IPS DF 6.9 (cell line): ENCODE results near the gene CDCA5.

ENCODE experiments used
- DNase-seq: peaks from one replicate; pipeline ENCODE4 v3.0.0-alpha.2; 2013; ENCODE audit warnings: low read depth, low spot score
- H3K27ac ChIP-seq: one replicate; pipeline ENCODE4 v1.5.1; 2013; ENCODE audit warnings: low read length, control low read depth
- H3K27me3 ChIP-seq: 2 replicates; pipeline ENCODE4 v1.6.1; 2013; ENCODE audit warnings: mild to moderate bottlenecking, low read length; ENCODE audit not compliant: control insufficient read depth, insufficient read depth
- H3K36me3 ChIP-seq: 2 replicates; pipeline ENCODE4 v1.6.1; 2013; ENCODE audit warnings: low read length; ENCODE audit not compliant: control insufficient read depth, insufficient read depth
- H3K4me1 ChIP-seq: 2 replicates; pipeline ENCODE4 v1.6.1; 2013; ENCODE audit warnings: low read length; ENCODE audit not compliant: control insufficient read depth, insufficient read depth
- H3K4me3 ChIP-seq: 2 replicates; pipeline ENCODE4 v1.5.1; 2013; ENCODE audit warnings: mild to moderate bottlenecking, low read length
- H3K9me3 ChIP-seq: 2 replicates; pipeline ENCODE4 v1.6.1; 2013; ENCODE audit warnings: low read length, inconsistent platforms; ENCODE audit not compliant: control insufficient read depth, insufficient read depth
- WGBS: extraction: QIAGEN DNeasy Blood & Tissue Kit; methylation state at CpG from one replicate; pipeline ENCODE4 v1.1.7; 2013; ENCODE audit warnings: mixed read lengths, missing lambda C conversion rate; ENCODE audit not compliant: insufficient read length, insufficient coverage; 5-methylcytosine and 5-hydroxymethylcytosine counted together

Gene CDCA5

DNA sequence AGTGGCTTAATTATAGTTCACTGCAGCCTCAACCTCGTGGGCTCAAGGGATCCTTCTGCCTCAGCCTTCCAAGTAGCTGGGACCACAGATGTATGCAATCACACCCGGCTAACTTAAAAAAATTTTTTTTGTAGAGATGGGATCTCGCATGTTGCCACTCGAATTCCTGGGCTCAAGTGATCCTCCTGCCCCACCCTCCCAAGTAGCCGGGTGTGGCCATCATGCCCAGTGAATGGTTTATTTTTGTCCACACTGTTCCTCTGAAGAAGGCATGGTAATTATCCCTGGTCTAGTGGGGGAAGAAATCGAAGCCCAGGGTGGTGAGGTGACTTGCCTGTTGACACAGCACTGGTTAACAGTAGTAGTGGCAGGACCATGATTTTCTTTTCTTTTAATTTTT lies 40.9 kb downstream of the CDCA5 start:
- no peak overlapping the region for H3K4me3 ChIP-seq
- H3K9me3 ChIP-seq, result no peaks in the 10 kb centered on the region
- no peaks in the 10 kb centered on the region; the same call in 1 of the 2 replicates for H3K27me3 ChIP-seq
- no peak overlapping the region for H3K27ac ChIP-seq
- WGBS, result no CpG with 5 or more reads among the region's 6 CpGs
- H3K4me1 ChIP-seq, result no peaks in the 10 kb centered on the region
- H3K36me3 ChIP-seq, result peaks cover 20% of the 10 kb centered on the region
- DNase-seq, result no peak

DNA sequence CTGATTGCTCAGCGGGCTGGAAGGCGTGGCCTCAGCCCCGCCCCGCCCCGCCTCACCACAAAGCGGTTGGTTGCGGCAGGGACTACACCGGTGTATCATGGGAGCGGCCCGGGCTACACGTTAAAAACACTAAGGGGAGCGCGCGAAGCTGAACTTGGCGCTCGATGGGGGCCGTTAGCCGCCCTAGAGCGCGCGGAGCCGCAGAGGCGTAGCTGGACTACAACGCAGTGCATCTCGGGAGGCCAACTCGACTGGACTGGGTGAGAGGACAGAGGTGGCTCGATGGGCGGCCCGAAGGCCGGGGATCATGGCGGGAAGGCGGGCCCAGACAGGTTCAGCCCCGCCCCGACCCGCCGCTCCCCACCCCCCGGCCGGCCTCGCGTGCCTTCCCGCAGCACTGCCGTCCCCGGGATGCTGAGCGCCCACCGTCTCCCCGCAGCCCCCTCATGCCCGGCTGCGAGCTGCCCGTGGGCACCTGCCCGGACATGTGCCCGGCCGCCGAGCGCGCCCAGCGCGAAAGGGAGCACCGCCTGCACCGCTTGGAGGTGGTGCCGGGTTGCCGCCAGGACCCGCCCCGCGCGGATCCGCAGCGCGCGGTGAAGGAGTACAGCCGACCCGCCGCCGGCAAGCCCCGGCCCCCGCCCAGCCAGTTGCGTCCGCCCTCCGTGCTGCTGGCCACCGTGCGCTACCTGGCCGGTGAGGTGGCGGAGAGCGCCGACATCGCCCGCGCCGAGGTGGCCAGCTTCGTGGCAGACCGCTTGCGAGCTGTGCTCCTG lies 42.8 kb downstream of the CDCA5 start, which contains the start of gene SAC3D1:
Gene SAC3D1, plus strand, starts transcription at position 364 of the 776 bp plus-strand sequence. Its CDS starts 83 bp downstream, at position 447.
- peak within 1 kb of the TSS; percentile 87 for H3K4me3 ChIP-seq
- no peaks in the 10 kb centered on the region for H3K4me1 ChIP-seq
- H3K36me3 ChIP-seq, result peaks cover 17% of the 10 kb centered on the region
- no peaks in the 10 kb centered on the region; the same call in 1 of the 2 replicates for H3K27me3 ChIP-seq
- no CpG with 5 or more reads among the region's 91 CpGs for WGBS
- peak; percentile 73 for DNase-seq
- no peak within 1 kb of the TSS for H3K27ac ChIP-seq
- no peaks in the 10 kb centered on the region for H3K9me3 ChIP-seq

DNA sequence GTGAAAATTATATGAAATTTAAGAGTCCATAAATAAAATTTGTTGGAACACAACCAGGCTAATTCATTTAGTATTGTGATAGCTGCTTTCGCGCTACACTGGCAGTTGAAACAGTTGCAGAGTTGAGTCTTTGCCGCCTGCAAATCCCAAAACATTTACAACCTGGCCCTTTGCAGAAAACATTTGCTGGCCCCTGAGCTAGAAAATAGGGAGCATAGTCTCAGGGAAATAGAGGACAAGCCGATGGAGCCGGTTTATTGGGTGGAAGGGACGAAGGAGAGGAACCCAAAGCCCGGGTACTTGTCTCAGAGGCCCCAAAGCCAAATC lies 43.4 kb downstream of the CDCA5 start:
- H3K4me1 ChIP-seq, result no peaks in the 10 kb centered on the region
- no peak for DNase-seq
- no peak overlapping the region for H3K27ac ChIP-seq
- WGBS, result no CpG with 5 or more reads among the region's 7 CpGs
- no peaks in the 10 kb centered on the region; the same call in 1 of the 2 replicates for H3K27me3 ChIP-seq
- H3K4me3 ChIP-seq, result peak overlapping the region; percentile 87; the same call in 1 of the 2 replicates
- H3K9me3 ChIP-seq, result no peaks in the 10 kb centered on the region
- H3K36me3 ChIP-seq, result peaks cover 15% of the 10 kb centered on the region

DNA sequence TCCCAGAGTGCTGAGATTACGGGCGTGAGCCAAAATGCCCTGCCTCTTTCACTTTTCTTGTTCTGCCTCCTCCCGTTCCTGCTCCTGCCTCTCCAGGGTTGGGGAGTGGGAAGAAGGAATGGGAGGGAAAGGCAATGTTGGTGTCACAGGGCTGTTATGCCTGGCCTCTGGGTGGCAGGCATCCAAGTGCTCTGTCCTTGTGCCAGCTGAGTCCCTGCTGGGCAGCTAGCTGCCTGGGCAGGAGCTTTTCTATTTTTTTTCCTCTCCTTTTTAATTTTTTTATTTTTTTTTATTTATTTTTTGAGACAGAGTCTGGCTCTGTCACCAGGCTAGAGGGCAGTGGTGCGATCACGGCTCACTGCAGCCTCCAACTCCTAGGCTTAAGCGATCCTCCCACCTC lies 46.9 kb downstream of the CDCA5 start:
- no peak overlapping the region for H3K4me3 ChIP-seq
- H3K9me3 ChIP-seq, result no peaks in the 10 kb centered on the region
- H3K4me1 ChIP-seq, result no peaks in the 10 kb centered on the region
- no peak for DNase-seq
- H3K27me3 ChIP-seq, result no peaks in the 10 kb centered on the region
- no peak overlapping the region for H3K27ac ChIP-seq
- WGBS, result no CpG with 5 or more reads among the region's 6 CpGs
- H3K36me3 ChIP-seq, result peaks cover 2% of the 10 kb centered on the region; the same call in 1 of the 2 replicates

DNA sequence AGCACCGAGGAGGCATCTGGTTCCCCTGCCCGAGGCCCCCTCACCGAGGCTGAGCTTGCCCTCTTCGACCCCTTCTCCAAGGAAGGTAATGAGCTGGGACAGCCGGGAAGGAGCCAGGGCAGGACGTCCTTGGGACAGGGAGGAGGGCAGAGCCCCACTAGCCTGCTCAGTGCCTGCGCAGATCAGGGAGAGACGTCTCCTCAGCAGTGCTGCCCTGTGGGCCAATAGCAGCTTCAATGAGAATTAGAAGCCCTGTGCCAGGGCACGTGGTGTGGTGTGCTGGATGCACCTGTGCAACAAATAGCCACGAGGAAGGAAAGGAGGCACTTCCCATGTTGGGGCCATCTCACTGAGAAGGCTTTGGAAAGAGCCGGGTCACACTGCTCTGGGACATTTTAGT lies 48.3 kb downstream of the CDCA5 start:
- H3K27ac ChIP-seq, result no peak overlapping the region
- H3K36me3 ChIP-seq, result peaks cover 2% of the 10 kb centered on the region; the same call in 1 of the 2 replicates
- no peaks in the 10 kb centered on the region for H3K4me1 ChIP-seq
- DNase-seq, result no peak
- no CpG with 5 or more reads among the region's 11 CpGs for WGBS
- H3K4me3 ChIP-seq, result no peak overlapping the region
- no peaks in the 10 kb centered on the region for H3K27me3 ChIP-seq
- H3K9me3 ChIP-seq, result no peaks in the 10 kb centered on the region

DNA sequence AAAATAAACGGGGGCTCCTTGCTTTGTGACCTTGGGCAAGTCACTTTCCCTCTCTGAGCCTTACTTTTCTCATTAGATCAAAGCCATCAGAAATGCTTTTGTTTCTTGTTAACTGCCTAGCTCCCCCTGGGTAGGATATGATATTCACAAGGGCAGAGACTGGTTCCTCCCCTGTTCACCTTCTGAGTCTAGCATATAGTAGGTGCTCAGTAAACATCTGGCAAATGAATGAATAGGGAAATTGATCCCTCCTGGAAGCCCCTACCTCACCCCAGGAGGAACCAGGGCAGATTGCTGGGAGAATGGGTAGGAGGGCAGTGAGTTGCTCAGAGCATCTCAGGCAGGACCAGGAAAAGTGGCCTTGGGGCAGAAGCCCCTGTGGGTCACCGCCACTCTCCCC lies 49.4 kb downstream of the CDCA5 start:
- Histone ChIP-seq H3K36me3 (peaks cover 2% of the 10 kb centered on the region; the same call in 1 of the 2 replicates), H3K4me3 (no peak overlapping the region), H3K27me3 (no peaks in the 10 kb centered on the region), H3K9me3 (no peaks in the 10 kb centered on the region), H3K4me1 (no peaks in the 10 kb centered on the region), H3K27ac (no peak overlapping the region)
- DNase-seq, result no peak
- WGBS, result no CpG with 5 or more reads among the region's 2 CpGs

DNA sequence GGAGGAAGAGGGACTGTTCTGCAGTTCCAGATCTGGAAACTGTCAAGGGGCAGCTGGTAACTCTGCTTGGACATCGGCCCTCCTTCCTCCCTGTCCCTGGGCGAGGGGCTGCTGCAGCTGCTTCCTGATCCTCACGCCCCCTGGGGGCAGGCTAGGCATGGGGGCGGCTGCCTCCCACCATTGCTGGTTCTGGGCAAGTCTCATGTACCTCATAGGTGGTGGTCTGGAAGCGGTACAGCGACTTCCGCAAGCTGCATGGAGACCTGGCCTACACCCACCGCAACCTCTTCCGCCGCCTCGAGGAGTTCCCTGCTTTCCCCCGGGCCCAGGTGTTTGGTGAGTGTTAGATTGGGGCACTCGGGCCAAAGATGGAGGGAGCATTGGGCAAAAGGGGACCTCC lies 51.6 kb downstream of the CDCA5 start:
- no peaks in the 10 kb centered on the region for H3K9me3 ChIP-seq
- DNase-seq, result no peak
- H3K4me1 ChIP-seq, result no peaks in the 10 kb centered on the region
- WGBS, result no CpG with 5 or more reads among the region's 13 CpGs
- no peaks in the 10 kb centered on the region for H3K27me3 ChIP-seq
- H3K36me3 ChIP-seq, result peaks cover 2% of the 10 kb centered on the region; the same call in 1 of the 2 replicates
- no peak overlapping the region for H3K4me3 ChIP-seq
- H3K27ac ChIP-seq, result no peak overlapping the region
